ENCODE results near the gene LANCL2. TPM values are rescaled to one million over a fixed set of nuclear protein-coding genes. Genes with fewer than 3 reads are reported as not detected.
"Not testable (repeated sequence)": the region's sequence is repeated elsewhere in the genome, so short reads cannot be mapped to it uniquely, and the experiment has no call there.

LANCL2 gene
- total RNA-seq, 1 donor from 2014 or later, result 18.5 TPM

DNA sequence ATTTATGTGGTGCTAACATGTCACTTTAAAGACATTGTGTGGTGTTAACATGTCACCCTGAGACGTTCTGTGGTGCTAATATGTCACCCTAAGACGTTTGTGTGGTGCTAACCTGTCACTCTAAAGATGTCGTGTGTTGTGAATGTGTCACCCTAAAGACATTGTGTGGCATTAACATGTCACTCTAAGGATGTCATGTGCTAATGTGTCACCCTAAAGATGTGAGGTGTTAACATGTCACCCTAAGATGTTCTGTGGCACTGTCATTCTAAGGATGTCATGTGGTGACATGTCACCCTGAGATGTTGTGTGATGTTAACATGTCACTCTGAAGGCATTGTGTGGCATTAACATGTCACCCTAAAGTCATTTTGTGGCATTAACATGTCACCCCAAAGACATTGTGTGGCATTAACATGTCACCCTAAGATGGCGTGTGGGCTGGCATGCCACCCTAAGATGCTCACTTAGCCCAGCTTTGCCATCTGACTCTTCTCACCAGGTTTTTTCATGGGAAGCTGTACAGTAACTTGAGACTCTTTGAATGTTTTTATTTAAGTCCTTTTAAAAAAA lies 45.6 kb downstream of the LANCL2 start:
- Mint-ChIP-seq H3K27ac (no peak overlapping the region), H3K36me3 (peaks cover 11% of the 10 kb centered on the region), H3K9me3 (no peaks in the 10 kb centered on the region), H3K27me3 (ENCODE audit: low read depth) (no peaks in the 10 kb centered on the region), H3K4me3 (no peak overlapping the region), H3K4me1 (no peaks in the 10 kb centered on the region)
- TF ChIP-seq, protein P1, sequence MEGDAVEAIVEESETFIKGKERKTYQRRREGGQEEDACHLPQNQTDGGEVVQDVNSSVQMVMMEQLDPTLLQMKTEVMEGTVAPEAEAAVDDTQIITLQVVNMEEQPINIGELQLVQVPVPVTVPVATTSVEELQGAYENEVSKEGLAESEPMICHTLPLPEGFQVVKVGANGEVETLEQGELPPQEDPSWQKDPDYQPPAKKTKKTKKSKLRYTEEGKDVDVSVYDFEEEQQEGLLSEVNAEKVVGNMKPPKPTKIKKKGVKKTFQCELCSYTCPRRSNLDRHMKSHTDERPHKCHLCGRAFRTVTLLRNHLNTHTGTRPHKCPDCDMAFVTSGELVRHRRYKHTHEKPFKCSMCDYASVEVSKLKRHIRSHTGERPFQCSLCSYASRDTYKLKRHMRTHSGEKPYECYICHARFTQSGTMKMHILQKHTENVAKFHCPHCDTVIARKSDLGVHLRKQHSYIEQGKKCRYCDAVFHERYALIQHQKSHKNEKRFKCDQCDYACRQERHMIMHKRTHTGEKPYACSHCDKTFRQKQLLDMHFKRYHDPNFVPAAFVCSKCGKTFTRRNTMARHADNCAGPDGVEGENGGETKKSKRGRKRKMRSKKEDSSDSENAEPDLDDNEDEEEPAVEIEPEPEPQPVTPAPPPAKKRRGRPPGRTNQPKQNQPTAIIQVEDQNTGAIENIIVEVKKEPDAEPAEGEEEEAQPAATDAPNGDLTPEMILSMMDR (IDR thresholded peaks at IDR 0.05; ENCODE audit: unreplicated experiment), result no peak
- DNase-seq (ENCODE audit: low spot score in 2 of 2, unreplicated experiment in 2 of 2), result no peak

DNA sequence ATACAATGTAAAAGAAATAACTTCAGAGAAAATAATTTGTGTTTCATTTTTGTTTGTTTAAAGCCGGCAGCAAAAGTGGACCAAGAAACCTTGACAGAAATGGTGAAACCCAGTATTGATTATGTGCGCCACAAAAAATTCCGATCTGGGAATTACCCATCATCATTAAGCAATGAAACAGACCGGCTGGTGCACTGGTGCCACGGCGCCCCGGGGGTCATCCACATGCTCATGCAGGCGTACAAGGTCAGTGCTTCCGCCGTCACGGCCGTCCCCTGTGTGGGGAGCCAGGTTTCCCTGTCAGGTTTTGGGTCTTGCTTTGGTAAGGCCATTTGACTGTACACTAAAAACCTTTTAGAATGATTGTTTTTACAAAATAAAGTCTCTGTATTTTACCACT lies 46.7 kb downstream of the LANCL2 start:
- H3K27me3 Mint-ChIP-seq (ENCODE audit: low read depth), result no peaks in the 10 kb centered on the region
- H3K36me3 Mint-ChIP-seq, result peaks cover 9% of the 10 kb centered on the region
- no peaks in the 10 kb centered on the region for H3K9me3 Mint-ChIP-seq
- H3K27ac Mint-ChIP-seq, result no peak overlapping the region
- TF ChIP-seq, protein P1 (IDR thresholded peaks at IDR 0.05; ENCODE audit: unreplicated experiment), result no peak
- DNase-seq (ENCODE audit: low spot score in 2 of 2, unreplicated experiment in 2 of 2), result no peak
- H3K4me1 Mint-ChIP-seq, result no peaks in the 10 kb centered on the region
- H3K4me3 Mint-ChIP-seq, result no peak overlapping the region

DNA sequence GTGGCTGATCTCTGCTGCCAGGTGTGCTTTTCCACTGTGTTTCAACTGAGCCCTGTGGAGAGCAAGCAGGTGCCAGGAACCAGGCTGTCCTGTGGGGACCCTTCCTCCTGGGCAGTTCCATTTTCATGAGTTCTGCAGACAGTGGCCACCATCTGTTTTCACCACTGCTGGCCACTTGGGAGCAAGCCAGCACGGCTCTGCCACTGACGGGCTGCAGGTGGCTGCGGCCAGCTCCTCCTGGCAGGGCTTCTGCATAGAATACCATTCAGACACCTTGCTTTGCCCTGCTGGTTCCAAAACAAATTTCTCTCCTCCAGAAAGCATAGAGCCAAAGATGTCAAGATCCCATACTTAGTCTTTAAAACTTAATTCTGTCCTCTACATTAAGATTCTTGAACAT lies 48.3 kb downstream of the LANCL2 start:
- no peak for DNase-seq (ENCODE audit: low spot score in 2 of 2, unreplicated experiment in 2 of 2)
- Mint-ChIP-seq H3K4me1 (no peaks in the 10 kb centered on the region), H3K27ac (no peak overlapping the region), H3K27me3 (ENCODE audit: low read depth) (no peaks in the 10 kb centered on the region), H3K9me3 (no peaks in the 10 kb centered on the region), H3K4me3 (no peak overlapping the region), H3K36me3 (peaks cover 11% of the 10 kb centered on the region)
- TF ChIP-seq, protein P1 (IDR thresholded peaks at IDR 0.05; ENCODE audit: unreplicated experiment), result no peak

DNA sequence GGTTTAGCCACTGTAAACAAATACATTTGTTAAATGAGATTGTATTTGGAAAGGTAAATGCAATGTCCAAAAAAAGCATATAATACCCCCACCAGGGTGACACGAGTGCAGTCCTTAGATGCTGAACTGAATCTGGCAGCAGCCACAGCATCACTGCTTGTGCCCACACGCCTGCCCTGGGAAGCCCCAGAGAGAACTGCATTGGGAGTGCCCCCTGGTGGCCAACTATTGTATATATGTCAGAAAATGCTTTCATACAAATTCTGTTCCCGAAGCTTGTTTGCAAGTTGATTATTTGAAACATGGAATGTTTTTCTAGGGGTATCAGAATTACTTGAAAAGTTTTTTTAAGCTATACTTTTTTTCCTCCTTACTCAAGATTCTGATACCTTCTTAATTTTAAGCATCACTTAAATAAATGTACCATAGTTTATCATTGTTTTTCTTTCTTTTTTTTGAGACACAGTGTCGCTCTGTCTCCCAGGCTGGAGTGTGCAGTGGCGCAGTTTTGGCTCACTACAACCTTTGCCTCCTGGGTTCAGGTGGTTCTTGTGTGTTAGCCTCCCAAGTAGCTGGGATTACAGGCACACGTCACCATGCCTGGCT lies 50.1 kb downstream of the LANCL2 start:
- Mint-ChIP-seq H3K27ac (no peak overlapping the region), H3K4me3 (no peak overlapping the region), H3K27me3 (ENCODE audit: low read depth) (no peaks in the 10 kb centered on the region), H3K9me3 (no peaks in the 10 kb centered on the region), H3K4me1 (no peaks in the 10 kb centered on the region), H3K36me3 (peaks cover 8% of the 10 kb centered on the region)
- DNase-seq (ENCODE audit: low spot score in 2 of 2, unreplicated experiment in 2 of 2), result peak; percentile 68 to 83
- TF ChIP-seq, protein P1 (IDR thresholded peaks at IDR 0.05; ENCODE audit: unreplicated experiment), result peak; percentile 98

DNA sequence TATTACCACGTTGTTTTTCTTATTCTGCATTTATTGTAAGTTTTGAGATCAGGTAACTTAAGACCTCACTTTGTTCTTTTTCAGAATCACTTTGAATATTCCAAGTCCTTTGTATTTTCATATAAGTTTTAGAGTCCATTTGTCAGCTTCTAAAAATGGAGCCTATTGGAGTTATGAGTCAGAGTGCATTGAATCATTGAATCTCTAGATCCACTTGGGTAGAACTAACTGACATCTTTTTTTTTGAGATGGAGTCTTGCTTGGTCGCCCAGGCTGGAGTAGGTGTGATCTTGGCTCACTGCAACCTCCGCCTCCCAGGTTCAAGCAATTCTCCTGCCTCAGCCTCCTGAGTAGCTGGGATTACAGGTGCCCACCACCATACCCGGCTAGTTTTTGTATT lies 52.3 kb downstream of the LANCL2 start:
- H3K27me3 Mint-ChIP-seq (ENCODE audit: low read depth); H3K4me1 Mint-ChIP-seq; H3K36me3 Mint-ChIP-seq; H3K27ac Mint-ChIP-seq; DNase-seq (ENCODE audit: low spot score in 2 of 2, unreplicated experiment in 2 of 2); H3K9me3 Mint-ChIP-seq; H3K4me3 Mint-ChIP-seq: not testable (repeated sequence)

DNA sequence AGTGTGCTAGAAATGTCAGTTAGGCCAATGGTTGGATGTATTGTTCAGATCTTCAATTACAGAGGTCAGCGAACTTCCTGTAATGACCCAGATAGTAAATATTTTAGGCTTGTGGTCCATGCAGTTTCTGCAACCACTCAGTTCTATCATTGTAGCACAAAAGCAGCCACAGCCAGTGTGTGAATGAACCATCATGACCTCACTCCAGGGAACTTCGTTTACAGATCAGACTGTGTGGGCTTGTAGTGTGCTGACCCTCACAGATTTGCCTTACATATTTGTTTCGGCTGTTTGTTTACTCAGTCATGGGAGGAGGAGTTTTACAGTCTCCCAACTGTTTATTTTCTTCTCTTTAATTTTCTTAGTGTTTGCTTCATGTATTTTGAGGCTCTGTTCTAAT lies 55.4 kb downstream of the LANCL2 start:
- H3K36me3 Mint-ChIP-seq, result peaks cover 11% of the 10 kb centered on the region
- H3K27ac Mint-ChIP-seq, result no peak overlapping the region
- no peaks in the 10 kb centered on the region for H3K27me3 Mint-ChIP-seq (ENCODE audit: low read depth)
- H3K4me1 Mint-ChIP-seq, result peaks cover 6% of the 10 kb centered on the region
- TF ChIP-seq, protein P1 (IDR thresholded peaks at IDR 0.05; ENCODE audit: unreplicated experiment), result no peak
- H3K4me3 Mint-ChIP-seq, result no peak overlapping the region
- DNase-seq (ENCODE audit: low spot score in 2 of 2, unreplicated experiment in 2 of 2), result no peak
- H3K9me3 Mint-ChIP-seq, result no peaks in the 10 kb centered on the region

All from mesothelial cell of epicardium (in vitro differentiated cells).